WERI-Rb-1 (cell line): Measurements from ENCODE around the gene CPSF7.
A peak's percentile ranks its signal among the peaks of the same experiment; 100 is the strongest.

ENCODE experiments used
- DNase-seq: peaks from one replicate; pipeline ENCODE4 v3.0.0-alpha.2; 2020
- H3K27ac ChIP-seq: fragments of 250-450 bp; sonication (Bioruptor Pico); 2 replicates; pipeline ENCODE4 v1.5.1; 2020; ENCODE audit warnings: mild to moderate bottlenecking, moderate library complexity
- H3K27me3 ChIP-seq: fragments of 250-450 bp; sonication (Bioruptor Pico); 2 replicates; pipeline ENCODE4 v1.5.1; 2021; ENCODE audit warnings: mild to moderate bottlenecking, low read depth, moderate library complexity; ENCODE audit not compliant: insufficient read depth, severe bottlenecking
- H3K36me3 ChIP-seq: fragments of 250-450 bp; sonication (Bioruptor Pico); 2 replicates; pipeline ENCODE4 v1.5.1; 2020; ENCODE audit warnings: mild to moderate bottlenecking, moderate library complexity
- H3K4me3 ChIP-seq: 2 replicates; pipeline ENCODE4 v1.5.1; 2011; ENCODE audit warnings: low read depth, mild to moderate bottlenecking, control low read depth, low read length
- H3K9me3 ChIP-seq: fragments of 250-450 bp; sonication (Bioruptor Pico); 2 replicates; pipeline ENCODE4 v1.5.1; 2021; ENCODE audit warnings: mild to moderate bottlenecking, moderate library complexity; ENCODE audit not compliant: severe bottlenecking
- CTCF ChIP-seq: IDR thresholded peaks from 2 replicates; pipeline ENCODE4 v1.5.1; 2011; ENCODE audit warnings: low read depth, mild to moderate bottlenecking, control low read depth, inconsistent platforms, low read length

The CPSF7 gene

DNA sequence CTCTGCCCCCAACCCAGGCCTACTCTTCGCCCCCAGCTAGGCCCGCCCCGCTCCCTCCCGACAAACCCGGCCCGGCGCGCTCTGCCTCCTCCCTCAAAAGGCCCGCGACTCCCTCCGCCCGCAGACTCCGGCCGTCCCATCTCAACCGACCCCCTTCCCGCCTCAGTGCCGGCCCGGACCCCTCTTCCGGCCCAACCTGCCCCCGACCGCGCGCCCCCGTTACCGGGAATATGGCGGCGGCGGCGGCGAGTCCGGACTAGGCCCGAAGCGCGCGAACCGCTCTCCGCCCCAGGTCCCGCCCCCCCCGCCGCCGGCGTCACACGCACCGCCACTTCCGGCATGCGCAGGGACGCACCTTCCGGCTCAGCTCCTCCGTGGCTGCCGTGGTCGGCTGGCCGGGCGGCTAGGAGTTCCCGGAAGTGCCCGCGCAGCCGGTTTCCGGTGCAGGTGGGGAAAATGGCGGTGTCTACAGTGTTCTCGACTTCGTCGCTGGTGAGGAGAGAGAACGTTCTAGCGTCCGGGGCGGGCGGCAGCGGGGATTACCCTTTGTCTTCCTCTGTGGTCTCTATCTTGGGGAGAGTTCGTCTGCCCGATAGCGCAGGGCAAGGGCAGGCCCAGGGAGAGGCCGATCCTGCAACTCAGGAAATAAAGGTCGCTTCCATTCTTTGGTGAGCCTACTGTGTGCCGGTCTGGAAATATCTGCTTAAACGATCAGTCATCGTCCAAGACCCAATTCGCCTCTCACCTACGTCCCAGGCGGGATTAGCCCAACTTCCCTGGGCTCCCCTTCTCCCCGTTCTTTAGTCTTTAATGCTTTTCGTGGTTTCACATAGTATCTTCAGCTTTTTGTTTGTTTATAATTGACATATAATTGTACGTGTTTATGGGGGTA lies at the start of gene CPSF7, which contains the start of gene SDHAF2:
Gene CPSF7 (minus strand): TSS at position 285 of the 892 bp plus-strand sequence. CDS start 740 bp downstream, outside the sequence.
Gene SDHAF2 (plus strand): TSS at position 434 of the 892 bp plus-strand sequence. CDS start 23 bp downstream, at position 457.
- no peak for TF ChIP-seq CTCF
- Histone ChIP-seq H3K27ac (peak within 1 kb of the TSS; percentile 99), H3K4me3 (peak within 1 kb of the TSS; percentile 84), H3K36me3 (peaks cover 69% of the 10 kb centered on the region), H3K27me3 (no peaks in the 10 kb centered on the region), H3K9me3 (no peaks in the 10 kb centered on the region)
- DNase-seq, result peak; percentile 97

DNA sequence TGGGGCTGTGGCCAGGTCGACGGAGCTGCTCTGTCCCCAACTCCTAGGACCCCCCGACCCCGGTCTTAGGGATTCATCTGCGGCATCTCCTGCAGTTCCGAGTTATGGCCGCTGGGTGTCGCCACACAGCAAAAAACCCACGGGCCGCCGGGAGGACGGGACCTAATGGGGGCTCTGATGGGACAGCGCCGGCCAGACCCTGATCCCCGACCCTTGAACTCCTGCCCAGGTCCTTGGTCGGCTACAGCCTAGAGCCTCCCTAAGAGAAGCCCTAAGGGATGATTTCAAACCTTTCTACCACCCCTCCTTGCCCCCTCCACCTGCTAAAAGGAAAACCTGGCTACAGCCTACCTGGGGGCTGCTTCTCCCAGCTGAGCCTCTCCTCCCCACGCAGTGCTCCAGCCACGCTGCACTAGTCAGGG lies 48.0 kb upstream of the CPSF7 start:
- Histone ChIP-seq H3K9me3 (no peaks in the 10 kb centered on the region), H3K27ac (no peak overlapping the region), H3K36me3 (no peaks in the 10 kb centered on the region), H3K27me3 (no peaks in the 10 kb centered on the region), H3K4me3 (no peak overlapping the region)
- peak; percentile 78 for TF ChIP-seq CTCF
- peak; percentile 54 for DNase-seq

- TF ChIP-seq CTCF, result no peak
- Histone ChIP-seq H3K9me3 (no peaks in the 10 kb centered on the region), H3K4me3 (no peak overlapping the region), H3K36me3 (no peaks in the 10 kb centered on the region), H3K27me3 (no peaks in the 10 kb centered on the region), H3K27ac (no peak overlapping the region)
- DNase-seq, result no peak
These were observed 47.4 kb upstream of the CPSF7 start for GRCh38 chr11:61477126-61477525.

DNA sequence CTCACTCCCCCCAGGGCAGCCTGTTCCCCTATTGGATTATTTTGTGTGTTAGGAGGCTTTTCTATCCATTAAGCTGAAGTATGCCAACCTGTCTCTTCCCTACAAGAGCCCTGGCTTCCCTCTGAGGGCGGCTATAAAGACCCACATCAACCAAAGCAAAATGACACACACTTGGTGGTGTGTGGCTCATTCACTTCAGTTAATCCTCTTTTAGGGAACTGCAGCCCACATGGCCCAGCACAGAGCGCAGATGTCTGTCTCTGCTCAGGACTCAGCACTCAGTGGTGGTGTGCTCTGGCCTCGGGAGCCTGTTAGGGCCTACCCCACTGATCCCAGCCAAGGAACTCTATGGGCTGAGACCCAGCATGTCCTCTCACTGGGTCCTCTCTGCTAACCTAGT lies 46.6 kb upstream of the CPSF7 start:
- Histone ChIP-seq H3K27me3 (no peaks in the 10 kb centered on the region), H3K4me3 (no peak overlapping the region), H3K9me3 (no peaks in the 10 kb centered on the region), H3K27ac (no peak overlapping the region), H3K36me3 (no peaks in the 10 kb centered on the region)
- peak; percentile 42 for DNase-seq
- no peak for TF ChIP-seq CTCF

- Histone ChIP-seq H3K27ac (no peak overlapping the region), H3K9me3 (no peaks in the 10 kb centered on the region), H3K36me3 (no peaks in the 10 kb centered on the region), H3K27me3 (no peaks in the 10 kb centered on the region), H3K4me3 (no peak overlapping the region)
- TF ChIP-seq CTCF, result no peak
- no peak for DNase-seq
These were observed 45.7 kb upstream of the CPSF7 start for GRCh38 chr11:61475433-61475832.
